Endodermal cell (in vitro differentiated cells): ENCODE data around the gene GSE1. TPM values are rescaled to one million over a fixed set of nuclear protein-coding genes. Genes with fewer than 3 reads are reported as not detected.

Experiments
- DNase-seq: peaks from one replicate; pipeline ENCODE4 v3.0.0-alpha.2; 2017
- H3K27ac ChIP-seq: 2 replicates; pipeline ENCODE4 v1.5.1; 2013; ENCODE audit warnings: mild to moderate bottlenecking, low read depth, low read length, moderate library complexity
- H3K27me3 ChIP-seq: 2 replicates; pipeline ENCODE4 v1.6.1; 2013; ENCODE audit warnings: mild to moderate bottlenecking, low read length, moderate library complexity; ENCODE audit not compliant: insufficient read depth, control insufficient read depth, poor library complexity, severe bottlenecking
- H3K36me3 ChIP-seq: 2 replicates; pipeline ENCODE4 v1.7.0; 2013; ENCODE audit warnings: mild to moderate bottlenecking, low read length, moderate library complexity; ENCODE audit not compliant: control insufficient read depth, insufficient read depth
- H3K4me1 ChIP-seq: one replicate; pipeline ENCODE4 v1.7.0; 2013; ENCODE audit warnings: low read length; ENCODE audit not compliant: control insufficient read depth, insufficient read depth
- H3K4me3 ChIP-seq: 2 replicates; pipeline ENCODE4 v1.5.1; 2013; ENCODE audit warnings: mild to moderate bottlenecking, low read length, moderate library complexity
- H3K9ac ChIP-seq: 2 replicates; pipeline ENCODE4 v1.6.1; 2013; ENCODE audit warnings: mild to moderate bottlenecking, low read length, moderate library complexity; ENCODE audit not compliant: poor library complexity, severe bottlenecking; ENCODE audit errors: extremely low read depth
- H3K9me3 ChIP-seq: 2 replicates; pipeline ENCODE4 v1.6.1; 2013; ENCODE audit warnings: mild to moderate bottlenecking, low read length, moderate library complexity; ENCODE audit not compliant: control insufficient read depth
- H3K27ac Mint-ChIP-seq: 2 replicates; pipeline ENCODE4 v1.8.0; 2020; ENCODE audit warnings: mixed read lengths
- H3K27me3 Mint-ChIP-seq: 2 replicates; pipeline ENCODE4 v1.8.0; 2021; ENCODE audit warnings: mild to moderate bottlenecking, mixed read lengths; ENCODE audit not compliant: insufficient read depth
- H3K36me3 Mint-ChIP-seq: 2 replicates; pipeline ENCODE4 v1.8.0; 2020; ENCODE audit warnings: low read depth, mixed read lengths
- H3K4me1 Mint-ChIP-seq: 2 replicates; pipeline ENCODE4 v1.8.0; 2020; ENCODE audit warnings: mixed read lengths
- H3K4me3 Mint-ChIP-seq: 2 replicates; pipeline ENCODE4 v1.8.0; 2020; ENCODE audit warnings: mild to moderate bottlenecking, moderate library complexity, mixed read lengths
- H3K9me3 Mint-ChIP-seq: 2 replicates; pipeline ENCODE4 v1.8.0; 2020; ENCODE audit warnings: mild to moderate bottlenecking, mixed read lengths
- CTCF ChIP-seq: fragments of 200-600 bp; sonication (generic); conservative IDR thresholded peaks from 2 replicates; pipeline ENCODE4 v1.5.0; 2021; ENCODE audit warnings: antibody characterized with exemption, mild to moderate bottlenecking
- WGBS, 2 experiments: methylation state at CpG; one replicate each; pipeline versions ENCODE4 v1.1.5 to v1.1.7; 2013; ENCODE audit warnings: missing lambda C conversion rate in 2 of 2, mixed read lengths in 1 of 2; ENCODE audit not compliant: insufficient coverage in 1 of 2, insufficient read length in 1 of 2; 5-methylcytosine and 5-hydroxymethylcytosine counted together
- total RNA-seq, 2 donors: library from RNA; stranded (reverse); fragmentation: NEBNext Ultra II Directional in 1 of 2; extraction: Animal tissue kit (Norgen Biotek cat#: 25700) in 1 of 2; gene quantifications; 2 replicates in 1 of 2; 3 replicates in 1 of 2; pipeline ENCODE4 v1.2.1, GENCODE V29; 2021

Gene GSE1
- total RNA-seq, 2 donors from 2014 or later, result 108 to 128 TPM

GRCh38 chr16:85690469-85691064 is 77.4 kb downstream of the GSE1 start:
- Mint-ChIP-seq H3K27ac (no peak overlapping the region), H3K4me1 (no peaks in the 10 kb centered on the region), H3K36me3 (peaks cover 9% of the 10 kb centered on the region), H3K27me3 (peaks cover 10% of the 10 kb centered on the region), H3K9me3 (no peaks in the 10 kb centered on the region), H3K4me3 (no peak overlapping the region)
- no peak overlapping the region for H3K9ac ChIP-seq
- no peak overlapping the region for H3K27ac ChIP-seq
- no peak overlapping the region for H3K4me3 ChIP-seq
- no peaks in the 10 kb centered on the region for H3K27me3 ChIP-seq
- no peaks in the 10 kb centered on the region for H3K4me1 ChIP-seq
- TF ChIP-seq CTCF, result no peak
- H3K36me3 ChIP-seq, result peaks cover 3% of the 10 kb centered on the region
- H3K9me3 ChIP-seq, result no peaks in the 10 kb centered on the region
- 82 to 89% methylated on average over 6 to 7 of the region's 7 CpGs for WGBS, 2 experiments
- no peak for DNase-seq

GRCh38 chr16:85695196-85696128 is 82.3 kb downstream of the GSE1 start:
- H3K27ac Mint-ChIP-seq, result no peak overlapping the region
- DNase-seq, result no peak
- Histone ChIP-seq H3K9ac (no peak overlapping the region), H3K4me1 (no peaks in the 10 kb centered on the region), H3K27ac (no peak overlapping the region), H3K27me3 (peaks cover 4% of the 10 kb centered on the region), H3K4me3 (no peak overlapping the region), H3K9me3 (no peaks in the 10 kb centered on the region), H3K36me3 (no peaks in the 10 kb centered on the region)
- WGBS, 2 experiments, result 83 to 88% methylated on average over 18 to 24 of the region's 24 CpGs
- no peaks in the 10 kb centered on the region for H3K36me3 Mint-ChIP-seq
- no peaks in the 10 kb centered on the region for H3K4me1 Mint-ChIP-seq
- no peaks in the 10 kb centered on the region for H3K9me3 Mint-ChIP-seq
- H3K4me3 Mint-ChIP-seq, result no peak overlapping the region
- no peak for TF ChIP-seq CTCF
- peaks cover 4% of the 10 kb centered on the region for H3K27me3 Mint-ChIP-seq

GRCh38 chr16:85696781-85697180 is 83.7 kb downstream of the GSE1 start:
- Mint-ChIP-seq H3K9me3 (no peaks in the 10 kb centered on the region), H3K4me1 (no peaks in the 10 kb centered on the region)
- TF ChIP-seq CTCF, result no peak

More at GRCh38 chr16:85696781-85697180, 83.7 kb downstream of the GSE1 start:
- Mint-ChIP-seq H3K36me3 (no peaks in the 10 kb centered on the region), H3K4me3 (no peak overlapping the region), H3K27me3 (peaks cover 4% of the 10 kb centered on the region), H3K27ac (no peak overlapping the region)
- 93 to 95% methylated on average over 16 of the region's 16 CpGs for WGBS, 2 experiments
- Histone ChIP-seq H3K27me3 (peaks cover 4% of the 10 kb centered on the region), H3K4me3 (no peak overlapping the region), H3K27ac (no peak overlapping the region), H3K4me1 (no peaks in the 10 kb centered on the region), H3K9me3 (no peaks in the 10 kb centered on the region), H3K36me3 (no peaks in the 10 kb centered on the region), H3K9ac (no peak overlapping the region)
- DNase-seq, result no peak
